ENCODE data around the gene PSMC6.

DNA sequence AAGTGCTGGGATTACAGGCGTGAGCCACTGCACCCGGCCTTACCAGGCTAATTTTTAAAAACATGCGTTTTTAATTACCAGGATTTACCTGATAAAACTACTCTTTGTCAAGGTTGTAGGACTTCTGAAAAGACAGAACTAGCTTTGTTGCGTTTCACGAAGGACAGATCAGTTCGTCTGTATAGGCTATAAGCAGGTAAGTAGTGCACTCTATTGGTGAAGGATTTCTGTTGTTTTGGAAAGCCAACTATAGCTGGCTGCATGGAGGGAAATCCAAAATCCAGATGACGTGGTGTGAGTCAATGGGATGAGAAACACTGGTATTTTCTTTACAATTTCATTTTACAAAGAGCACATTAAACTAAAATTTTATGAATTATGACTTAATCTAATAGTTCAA is 69.8 kb downstream of the PSMC6 start:
- TF ChIP-seq, protein P1, sequence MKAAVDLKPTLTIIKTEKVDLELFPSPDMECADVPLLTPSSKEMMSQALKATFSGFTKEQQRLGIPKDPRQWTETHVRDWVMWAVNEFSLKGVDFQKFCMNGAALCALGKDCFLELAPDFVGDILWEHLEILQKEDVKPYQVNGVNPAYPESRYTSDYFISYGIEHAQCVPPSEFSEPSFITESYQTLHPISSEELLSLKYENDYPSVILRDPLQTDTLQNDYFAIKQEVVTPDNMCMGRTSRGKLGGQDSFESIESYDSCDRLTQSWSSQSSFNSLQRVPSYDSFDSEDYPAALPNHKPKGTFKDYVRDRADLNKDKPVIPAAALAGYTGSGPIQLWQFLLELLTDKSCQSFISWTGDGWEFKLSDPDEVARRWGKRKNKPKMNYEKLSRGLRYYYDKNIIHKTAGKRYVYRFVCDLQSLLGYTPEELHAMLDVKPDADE (IDR thresholded peaks at IDR 0.05), result no peak
- TF ChIP-seq EZH2phosphoT487 (IDR thresholded peaks at IDR 0.05; ENCODE audit: unreplicated experiment) (no peak), EZH2 (IDR thresholded peaks at IDR 0.05; ENCODE audit: low read depth, unreplicated experiment) (no peak), POLR2AphosphoS5 (IDR thresholded peaks at IDR 0.05; ENCODE audit: low read depth) (no peak), CREB1 (CRISPR knock-in tag; IDR thresholded peaks at IDR 0.05; ENCODE audit: low read depth) (no peak)
- TF ChIP-seq, protein P2, sequence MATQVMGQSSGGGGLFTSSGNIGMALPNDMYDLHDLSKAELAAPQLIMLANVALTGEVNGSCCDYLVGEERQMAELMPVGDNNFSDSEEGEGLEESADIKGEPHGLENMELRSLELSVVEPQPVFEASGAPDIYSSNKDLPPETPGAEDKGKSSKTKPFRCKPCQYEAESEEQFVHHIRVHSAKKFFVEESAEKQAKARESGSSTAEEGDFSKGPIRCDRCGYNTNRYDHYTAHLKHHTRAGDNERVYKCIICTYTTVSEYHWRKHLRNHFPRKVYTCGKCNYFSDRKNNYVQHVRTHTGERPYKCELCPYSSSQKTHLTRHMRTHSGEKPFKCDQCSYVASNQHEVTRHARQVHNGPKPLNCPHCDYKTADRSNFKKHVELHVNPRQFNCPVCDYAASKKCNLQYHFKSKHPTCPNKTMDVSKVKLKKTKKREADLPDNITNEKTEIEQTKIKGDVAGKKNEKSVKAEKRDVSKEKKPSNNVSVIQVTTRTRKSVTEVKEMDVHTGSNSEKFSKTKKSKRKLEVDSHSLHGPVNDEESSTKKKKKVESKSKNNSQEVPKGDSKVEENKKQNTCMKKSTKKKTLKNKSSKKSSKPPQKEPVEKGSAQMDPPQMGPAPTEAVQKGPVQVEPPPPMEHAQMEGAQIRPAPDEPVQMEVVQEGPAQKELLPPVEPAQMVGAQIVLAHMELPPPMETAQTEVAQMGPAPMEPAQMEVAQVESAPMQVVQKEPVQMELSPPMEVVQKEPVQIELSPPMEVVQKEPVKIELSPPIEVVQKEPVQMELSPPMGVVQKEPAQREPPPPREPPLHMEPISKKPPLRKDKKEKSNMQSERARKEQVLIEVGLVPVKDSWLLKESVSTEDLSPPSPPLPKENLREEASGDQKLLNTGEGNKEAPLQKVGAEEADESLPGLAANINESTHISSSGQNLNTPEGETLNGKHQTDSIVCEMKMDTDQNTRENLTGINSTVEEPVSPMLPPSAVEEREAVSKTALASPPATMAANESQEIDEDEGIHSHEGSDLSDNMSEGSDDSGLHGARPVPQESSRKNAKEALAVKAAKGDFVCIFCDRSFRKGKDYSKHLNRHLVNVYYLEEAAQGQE (IDR thresholded peaks at IDR 0.05; ENCODE audit: unreplicated experiment), result no peak
- TF ChIP-seq, protein P3, sequence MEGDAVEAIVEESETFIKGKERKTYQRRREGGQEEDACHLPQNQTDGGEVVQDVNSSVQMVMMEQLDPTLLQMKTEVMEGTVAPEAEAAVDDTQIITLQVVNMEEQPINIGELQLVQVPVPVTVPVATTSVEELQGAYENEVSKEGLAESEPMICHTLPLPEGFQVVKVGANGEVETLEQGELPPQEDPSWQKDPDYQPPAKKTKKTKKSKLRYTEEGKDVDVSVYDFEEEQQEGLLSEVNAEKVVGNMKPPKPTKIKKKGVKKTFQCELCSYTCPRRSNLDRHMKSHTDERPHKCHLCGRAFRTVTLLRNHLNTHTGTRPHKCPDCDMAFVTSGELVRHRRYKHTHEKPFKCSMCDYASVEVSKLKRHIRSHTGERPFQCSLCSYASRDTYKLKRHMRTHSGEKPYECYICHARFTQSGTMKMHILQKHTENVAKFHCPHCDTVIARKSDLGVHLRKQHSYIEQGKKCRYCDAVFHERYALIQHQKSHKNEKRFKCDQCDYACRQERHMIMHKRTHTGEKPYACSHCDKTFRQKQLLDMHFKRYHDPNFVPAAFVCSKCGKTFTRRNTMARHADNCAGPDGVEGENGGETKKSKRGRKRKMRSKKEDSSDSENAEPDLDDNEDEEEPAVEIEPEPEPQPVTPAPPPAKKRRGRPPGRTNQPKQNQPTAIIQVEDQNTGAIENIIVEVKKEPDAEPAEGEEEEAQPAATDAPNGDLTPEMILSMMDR (conservative IDR thresholded peaks at IDR 0.05; ENCODE audit: low read depth in 2 of 2), result peak; percentile 18 to 29; a peak in 2 of 4 replicates
